Measurements from ENCODE around the gene FBXO30. TPM values are rescaled to one million over a fixed set of nuclear protein-coding genes. Genes with fewer than 3 reads are reported as not detected.

The FBXO30 gene
- total RNA-seq, 1 donor from 2014 or later: 9.1 TPM

DNA sequence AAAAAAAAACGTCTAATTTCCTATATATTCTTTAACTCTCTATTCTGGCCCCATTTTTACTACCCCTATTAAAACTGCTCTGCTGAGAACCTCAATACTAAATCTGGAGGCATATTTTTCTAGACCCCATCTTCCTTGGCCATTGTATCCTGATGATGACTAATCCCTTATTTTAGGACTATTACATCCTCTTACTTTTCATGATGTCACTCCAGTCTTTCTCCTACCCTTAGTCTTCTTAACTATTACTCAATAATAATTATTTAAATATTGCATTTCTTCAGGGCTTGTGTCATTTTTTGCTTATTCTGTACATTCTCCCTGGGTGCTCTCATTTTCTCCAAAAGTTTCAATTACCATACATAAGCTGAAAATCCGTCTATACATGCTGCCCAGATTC, 6.4 kb downstream of the FBXO30 start:
- TF ChIP-seq, protein P1, sequence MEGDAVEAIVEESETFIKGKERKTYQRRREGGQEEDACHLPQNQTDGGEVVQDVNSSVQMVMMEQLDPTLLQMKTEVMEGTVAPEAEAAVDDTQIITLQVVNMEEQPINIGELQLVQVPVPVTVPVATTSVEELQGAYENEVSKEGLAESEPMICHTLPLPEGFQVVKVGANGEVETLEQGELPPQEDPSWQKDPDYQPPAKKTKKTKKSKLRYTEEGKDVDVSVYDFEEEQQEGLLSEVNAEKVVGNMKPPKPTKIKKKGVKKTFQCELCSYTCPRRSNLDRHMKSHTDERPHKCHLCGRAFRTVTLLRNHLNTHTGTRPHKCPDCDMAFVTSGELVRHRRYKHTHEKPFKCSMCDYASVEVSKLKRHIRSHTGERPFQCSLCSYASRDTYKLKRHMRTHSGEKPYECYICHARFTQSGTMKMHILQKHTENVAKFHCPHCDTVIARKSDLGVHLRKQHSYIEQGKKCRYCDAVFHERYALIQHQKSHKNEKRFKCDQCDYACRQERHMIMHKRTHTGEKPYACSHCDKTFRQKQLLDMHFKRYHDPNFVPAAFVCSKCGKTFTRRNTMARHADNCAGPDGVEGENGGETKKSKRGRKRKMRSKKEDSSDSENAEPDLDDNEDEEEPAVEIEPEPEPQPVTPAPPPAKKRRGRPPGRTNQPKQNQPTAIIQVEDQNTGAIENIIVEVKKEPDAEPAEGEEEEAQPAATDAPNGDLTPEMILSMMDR (IDR thresholded peaks at IDR 0.05): no peak
- TF ChIP-seq POLR2AphosphoS5 (IDR thresholded peaks at IDR 0.05; ENCODE audit: insufficient read depth in 1 of 2, low read depth in 1 of 2) (no peak), POLR2A (IDR thresholded peaks at IDR 0.05) (no peak)
- H3K9me3 ChIP-seq: no peaks in the 10 kb centered on the region
- H3K4me1 ChIP-seq: peaks cover 43% of the 10 kb centered on the region
- peaks cover 0 to 25% of the 10 kb centered on the region in 2 donors for H3K36me3 ChIP-seq
- H3K27me3 ChIP-seq: no peaks in the 10 kb centered on the region
- no peak for DNase-seq (ENCODE audit: extremely low spot score in 2 of 2)
- H3K4me3 ChIP-seq: no peak overlapping the region
- intact Hi-C loops (cut with DNase I): no loop called here
- H3K27ac ChIP-seq: no peak overlapping the region

DNA sequence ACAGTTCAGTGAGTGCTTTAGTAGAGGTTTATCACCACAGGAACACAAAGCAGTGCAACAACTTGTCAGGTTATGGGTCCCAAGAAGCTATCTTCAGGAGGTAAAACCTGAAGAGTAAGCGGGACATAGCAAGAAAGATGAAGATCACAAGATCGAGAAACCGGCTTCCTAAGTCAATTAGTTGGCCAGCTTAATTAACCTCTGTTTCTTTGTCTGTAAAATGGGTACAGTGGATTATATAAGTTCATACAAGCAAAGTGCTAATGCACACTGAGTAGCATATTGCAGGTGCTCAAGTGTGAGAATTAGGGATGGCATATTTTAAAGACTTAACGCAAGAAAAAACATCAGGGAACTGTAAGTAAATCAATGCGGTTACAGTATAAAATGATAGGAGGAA, 12.5 kb downstream of the FBXO30 start:
- Histone ChIP-seq H3K27me3 (no peaks in the 10 kb centered on the region), H3K36me3 (peaks cover 0 to 30% of the 10 kb centered on the region in 2 donors), H3K27ac (no peak overlapping the region), H3K4me3 (no peak overlapping the region), H3K4me1 (no peaks in the 10 kb centered on the region), H3K9me3 (no peaks in the 10 kb centered on the region)
- TF ChIP-seq POLR2AphosphoS5 (IDR thresholded peaks at IDR 0.05; ENCODE audit: insufficient read depth in 1 of 2, low read depth in 1 of 2) (no peak), POLR2A (IDR thresholded peaks at IDR 0.05) (no peak)
- TF ChIP-seq, protein P1 (IDR thresholded peaks at IDR 0.05): no peak
- no peak for DNase-seq (ENCODE audit: extremely low spot score in 2 of 2)
- intact Hi-C loops (cut with DNase I): no loop called here

DNA sequence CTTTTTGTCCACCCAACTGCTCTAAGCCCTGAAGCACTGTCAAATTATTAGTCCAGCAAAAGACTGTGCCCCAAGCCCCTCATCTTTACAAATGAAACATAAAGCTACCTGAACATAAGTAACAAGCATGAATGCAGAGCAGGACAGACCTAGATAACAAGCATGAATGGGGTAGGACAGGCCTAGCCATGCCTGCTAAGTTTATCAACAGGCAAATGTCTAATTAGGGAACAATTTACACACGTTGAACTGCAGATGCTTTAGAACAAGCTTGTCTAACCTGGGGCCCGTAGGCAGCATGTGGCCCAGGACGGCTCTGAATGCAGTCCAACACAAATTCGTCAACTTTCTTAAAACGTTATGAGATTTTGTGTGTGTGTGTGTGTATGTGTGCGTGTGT, 13.6 kb downstream of the FBXO30 start:
- no peak for DNase-seq (ENCODE audit: extremely low spot score in 2 of 2)
- intact Hi-C loops (cut with DNase I): no loop called here
- H3K4me1 ChIP-seq: no peaks in the 10 kb centered on the region
- peaks cover 0 to 27% of the 10 kb centered on the region in 2 donors for H3K36me3 ChIP-seq
- H3K27me3 ChIP-seq: no peaks in the 10 kb centered on the region
- no peaks in the 10 kb centered on the region for H3K9me3 ChIP-seq
- no peak overlapping the region for H3K4me3 ChIP-seq
- TF ChIP-seq POLR2AphosphoS5 (IDR thresholded peaks at IDR 0.05; ENCODE audit: insufficient read depth in 1 of 2, low read depth in 1 of 2): no peak
- no peak for TF ChIP-seq POLR2A (IDR thresholded peaks at IDR 0.05)
- TF ChIP-seq, protein P1 (IDR thresholded peaks at IDR 0.05): no peak
- no peak overlapping the region for H3K27ac ChIP-seq

DNA sequence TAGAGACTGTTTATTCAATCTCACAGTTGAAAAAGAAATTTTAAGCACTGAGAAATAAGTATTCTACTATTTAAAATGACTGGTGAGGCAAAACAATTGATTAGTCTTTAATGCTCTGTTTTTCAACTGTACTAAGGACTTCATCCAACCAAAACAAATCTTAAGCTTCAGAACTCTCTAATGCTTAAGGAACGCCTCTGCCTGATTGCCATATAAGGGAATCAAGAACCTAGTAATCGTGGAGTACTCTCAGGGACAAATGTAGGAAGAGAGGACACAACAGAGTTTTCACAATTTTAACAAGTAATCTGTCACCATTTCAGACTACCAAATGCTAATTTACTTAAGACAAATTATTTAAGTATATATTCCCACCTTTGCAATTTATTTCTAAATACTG, 16.1 kb downstream of the FBXO30 start:
- H3K27me3 ChIP-seq: no peaks in the 10 kb centered on the region
- no peak for TF ChIP-seq POLR2A (IDR thresholded peaks at IDR 0.05)
- TF ChIP-seq, protein P1 (IDR thresholded peaks at IDR 0.05): no peak
- no peak for TF ChIP-seq POLR2AphosphoS5 (IDR thresholded peaks at IDR 0.05; ENCODE audit: insufficient read depth in 1 of 2, low read depth in 1 of 2)
- DNase-seq (ENCODE audit: extremely low spot score in 2 of 2): no peak
- H3K4me1 ChIP-seq: no peaks in the 10 kb centered on the region
- no peak overlapping the region for H3K27ac ChIP-seq
- intact Hi-C loops (cut with DNase I): no loop called here
- H3K36me3 ChIP-seq: peaks cover 0 to 5% of the 10 kb centered on the region in 2 donors
- no peaks in the 10 kb centered on the region for H3K9me3 ChIP-seq
- no peak overlapping the region for H3K4me3 ChIP-seq

DNA sequence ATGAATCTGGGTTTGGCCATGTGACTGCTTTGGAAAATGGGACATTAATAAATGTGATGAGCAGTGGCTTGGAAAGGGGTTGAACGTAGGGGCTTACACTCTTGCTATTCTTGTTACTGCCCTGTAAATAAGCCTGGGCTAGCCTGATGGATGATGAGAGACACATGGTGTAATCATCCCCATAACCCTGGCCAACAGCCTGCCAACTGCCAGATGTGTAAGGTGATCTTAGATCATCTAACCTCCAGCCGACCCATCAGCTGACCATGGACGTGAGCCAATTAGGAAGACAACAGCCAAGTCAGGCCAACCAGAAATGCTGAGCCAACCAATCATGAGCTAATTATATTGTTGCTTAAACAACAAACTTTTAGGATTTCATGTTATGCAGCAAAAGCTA, 25.2 kb downstream of the FBXO30 start:
- DNase-seq (ENCODE audit: extremely low spot score in 2 of 2): no peak
- Histone ChIP-seq H3K27ac (no peak overlapping the region), H3K4me3 (no peak overlapping the region), H3K36me3 (no peaks in the 10 kb centered on the region), H3K9me3 (peaks cover 4% of the 10 kb centered on the region), H3K27me3 (no peaks in the 10 kb centered on the region), H3K4me1 (no peaks in the 10 kb centered on the region)
- intact Hi-C loops (cut with DNase I): no loop called here
- TF ChIP-seq, protein P1 (IDR thresholded peaks at IDR 0.05): no peak
- no peak for TF ChIP-seq POLR2AphosphoS5 (IDR thresholded peaks at IDR 0.05; ENCODE audit: insufficient read depth in 1 of 2, low read depth in 1 of 2)
- no peak for TF ChIP-seq POLR2A (IDR thresholded peaks at IDR 0.05)
